GM12865 (cell line): Measurements from ENCODE around the gene CHRM3.

Experiments
- DNase-seq: peaks from one replicate; pipeline ENCODE4 v3.0.0; 2010; ENCODE audit warnings: low read depth
- H3K4me3 ChIP-seq: 2 replicates; pipeline ENCODE4 v1.5.1; 2011; ENCODE audit warnings: mild to moderate bottlenecking, low read depth, low read length, control low read depth
- CTCF ChIP-seq: IDR thresholded peaks from 2 replicates; pipeline ENCODE4 v1.5.1; 2011; ENCODE audit warnings: low read length, control low read depth, low read depth, inconsistent platforms; ENCODE audit not compliant: insufficient read depth; ENCODE audit errors: missing control alignments

Gene CHRM3

GRCh38 chr1:239426821-239427475 lies 40.6 kb downstream of the CHRM3 start:
- H3K4me3 ChIP-seq, result no peak overlapping the region
- TF ChIP-seq CTCF, result no peak
- DNase-seq, result no peak

GRCh38 chr1:239427712-239428111 lies 41.3 kb downstream of the CHRM3 start:
- no peak for TF ChIP-seq CTCF
- no peak for DNase-seq
- H3K4me3 ChIP-seq, result no peak overlapping the region

GRCh38 chr1:239428120-239428710 lies 41.8 kb downstream of the CHRM3 start:
- no peak for TF ChIP-seq CTCF
- DNase-seq, result no peak
- H3K4me3 ChIP-seq, result no peak overlapping the region

GRCh38 chr1:239429163-239429562 lies 42.8 kb downstream of the CHRM3 start:
- no peak overlapping the region for H3K4me3 ChIP-seq
- no peak for TF ChIP-seq CTCF
- no peak for DNase-seq

- DNase-seq, result no peak
- H3K4me3 ChIP-seq, result no peak overlapping the region
- no peak for TF ChIP-seq CTCF
Observed at GRCh38 chr1:239432255-239432654, 45.9 kb downstream of the CHRM3 start.

- no peak for DNase-seq
- H3K4me3 ChIP-seq, result no peak overlapping the region
- no peak for TF ChIP-seq CTCF
Observed at GRCh38 chr1:239434181-239434580, 47.8 kb downstream of the CHRM3 start.
